Measurements from ENCODE around the gene CCL28. TPM values are rescaled to one million over a fixed set of nuclear protein-coding genes. Genes with fewer than 3 reads are reported as not detected.

CCL28 gene
- total and polyA plus RNA-seq, 2 of the 13 experiments (the other 11 are each of a cell fraction or from before 2014, with no cell fraction given), result 0.03 TPM; not detected in 1

DNA sequence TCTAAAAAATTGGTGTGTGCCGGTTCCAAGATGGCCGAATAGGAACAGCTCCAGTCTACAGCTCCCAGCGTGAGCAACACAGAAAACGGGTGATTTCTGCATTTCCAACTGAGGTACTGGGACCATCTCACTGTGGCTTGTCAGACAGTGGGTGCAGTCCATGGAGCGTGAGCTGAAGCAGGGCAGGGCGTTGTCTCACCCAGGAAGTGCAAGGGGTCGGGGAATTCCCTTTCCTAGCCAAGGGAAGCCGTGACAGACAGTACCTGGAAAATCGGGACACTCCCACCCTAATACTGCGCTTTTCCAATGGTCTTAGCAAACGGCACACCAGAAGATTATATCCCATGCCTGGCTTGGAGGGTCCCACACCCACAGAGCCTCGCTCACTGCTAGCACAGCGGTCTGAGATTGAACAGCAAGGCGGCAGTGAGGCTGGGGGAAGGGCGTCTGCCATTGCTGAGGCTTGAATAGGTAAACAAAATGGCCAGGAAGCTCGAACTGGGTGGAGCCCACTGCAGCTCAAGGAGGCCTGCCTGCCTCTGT lies 9.6 kb downstream of the CCL28 start (continued):
- TF ChIP-seq, protein P1, sequence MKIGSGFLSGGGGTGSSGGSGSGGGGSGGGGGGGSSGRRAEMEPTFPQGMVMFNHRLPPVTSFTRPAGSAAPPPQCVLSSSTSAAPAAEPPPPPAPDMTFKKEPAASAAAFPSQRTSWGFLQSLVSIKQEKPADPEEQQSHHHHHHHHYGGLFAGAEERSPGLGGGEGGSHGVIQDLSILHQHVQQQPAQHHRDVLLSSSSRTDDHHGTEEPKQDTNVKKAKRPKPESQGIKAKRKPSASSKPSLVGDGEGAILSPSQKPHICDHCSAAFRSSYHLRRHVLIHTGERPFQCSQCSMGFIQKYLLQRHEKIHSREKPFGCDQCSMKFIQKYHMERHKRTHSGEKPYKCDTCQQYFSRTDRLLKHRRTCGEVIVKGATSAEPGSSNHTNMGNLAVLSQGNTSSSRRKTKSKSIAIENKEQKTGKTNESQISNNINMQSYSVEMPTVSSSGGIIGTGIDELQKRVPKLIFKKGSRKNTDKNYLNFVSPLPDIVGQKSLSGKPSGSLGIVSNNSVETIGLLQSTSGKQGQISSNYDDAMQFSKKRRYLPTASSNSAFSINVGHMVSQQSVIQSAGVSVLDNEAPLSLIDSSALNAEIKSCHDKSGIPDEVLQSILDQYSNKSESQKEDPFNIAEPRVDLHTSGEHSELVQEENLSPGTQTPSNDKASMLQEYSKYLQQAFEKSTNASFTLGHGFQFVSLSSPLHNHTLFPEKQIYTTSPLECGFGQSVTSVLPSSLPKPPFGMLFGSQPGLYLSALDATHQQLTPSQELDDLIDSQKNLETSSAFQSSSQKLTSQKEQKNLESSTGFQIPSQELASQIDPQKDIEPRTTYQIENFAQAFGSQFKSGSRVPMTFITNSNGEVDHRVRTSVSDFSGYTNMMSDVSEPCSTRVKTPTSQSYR (CRISPR knock-in tag; IDR thresholded peaks at IDR 0.05; ENCODE audit: borderline replicate concordance), result peak; percentile 87
- TF ChIP-seq, protein P2, sequence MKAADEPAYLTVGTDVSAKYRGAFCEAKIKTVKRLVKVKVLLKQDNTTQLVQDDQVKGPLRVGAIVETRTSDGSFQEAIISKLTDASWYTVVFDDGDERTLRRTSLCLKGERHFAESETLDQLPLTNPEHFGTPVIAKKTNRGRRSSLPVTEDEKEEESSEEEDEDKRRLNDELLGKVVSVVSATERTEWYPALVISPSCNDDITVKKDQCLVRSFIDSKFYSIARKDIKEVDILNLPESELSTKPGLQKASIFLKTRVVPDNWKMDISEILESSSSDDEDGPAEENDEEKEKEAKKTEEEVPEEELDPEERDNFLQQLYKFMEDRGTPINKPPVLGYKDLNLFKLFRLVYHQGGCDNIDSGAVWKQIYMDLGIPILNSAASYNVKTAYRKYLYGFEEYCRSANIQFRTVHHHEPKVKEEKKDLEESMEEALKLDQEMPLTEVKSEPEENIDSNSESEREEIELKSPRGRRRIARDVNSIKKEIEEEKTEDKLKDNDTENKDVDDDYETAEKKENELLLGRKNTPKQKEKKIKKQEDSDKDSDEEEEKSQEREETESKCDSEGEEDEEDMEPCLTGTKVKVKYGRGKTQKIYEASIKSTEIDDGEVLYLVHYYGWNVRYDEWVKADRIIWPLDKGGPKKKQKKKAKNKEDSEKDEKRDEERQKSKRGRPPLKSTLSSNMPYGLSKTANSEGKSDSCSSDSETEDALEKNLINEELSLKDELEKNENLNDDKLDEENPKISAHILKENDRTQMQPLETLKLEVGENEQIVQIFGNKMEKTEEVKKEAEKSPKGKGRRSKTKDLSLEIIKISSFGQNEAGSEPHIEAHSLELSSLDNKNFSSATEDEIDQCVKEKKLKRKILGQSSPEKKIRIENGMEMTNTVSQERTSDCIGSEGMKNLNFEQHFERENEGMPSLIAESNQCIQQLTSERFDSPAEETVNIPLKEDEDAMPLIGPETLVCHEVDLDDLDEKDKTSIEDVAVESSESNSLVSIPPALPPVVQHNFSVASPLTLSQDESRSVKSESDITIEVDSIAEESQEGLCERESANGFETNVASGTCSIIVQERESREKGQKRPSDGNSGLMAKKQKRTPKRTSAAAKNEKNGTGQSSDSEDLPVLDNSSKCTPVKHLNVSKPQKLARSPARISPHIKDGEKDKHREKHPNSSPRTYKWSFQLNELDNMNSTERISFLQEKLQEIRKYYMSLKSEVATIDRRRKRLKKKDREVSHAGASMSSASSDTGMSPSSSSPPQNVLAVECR (CRISPR knock-in tag; IDR thresholded peaks at IDR 0.05; ENCODE audit: borderline replicate concordance), result peak; percentile 54; the same call in 1 of the 2 replicates
- TF ChIP-seq ZKSCAN5 (CRISPR knock-in tag; IDR thresholded peaks at IDR 0.05) (0 out of 2 replicates have a peak, but pooled peaks have one; percentile 25), ATF2 (CRISPR knock-in tag; IDR thresholded peaks at IDR 0.05) (0 out of 2 replicates have a peak, but pooled peaks have one; percentile 15), ZNF780A (CRISPR knock-in tag; IDR thresholded peaks at IDR 0.05) (0 out of 2 replicates have a peak, but pooled peaks have one; percentile 35), ZNF598 (CRISPR knock-in tag; IDR thresholded peaks at IDR 0.05; ENCODE audit: borderline replicate concordance) (0 out of 2 replicates have a peak, but pooled peaks have one; percentile 71), BCL3 (CRISPR knock-in tag; IDR thresholded peaks at IDR 0.05) (peak; percentile 94), PHF8 (CRISPR knock-in tag; IDR thresholded peaks at IDR 0.05) (peak; percentile 60), ZMYM3 (CRISPR knock-in tag; IDR thresholded peaks at IDR 0.05) (peak; percentile 63; the same call in 1 of the 2 replicates), KLF12 (CRISPR knock-in tag; IDR thresholded peaks at IDR 0.05; ENCODE audit: borderline replicate concordance) (peak; percentile 25; the same call in 1 of the 2 replicates), PHF20 (CRISPR knock-in tag; IDR thresholded peaks at IDR 0.05) (0 out of 2 replicates have a peak, but pooled peaks have one; percentile 34), PAXIP1 (CRISPR knock-in tag; conservative IDR thresholded peaks at IDR 0.05) (peak; percentile 54), ZNF556 (CRISPR knock-in tag; IDR thresholded peaks at IDR 0.05; ENCODE audit: borderline replicate concordance) (peak; percentile 55; the same call in 1 of the 2 replicates), FOXO1 (CRISPR knock-in tag; IDR thresholded peaks at IDR 0.05) (peak; percentile 32), KMT2B (CRISPR knock-in tag; IDR thresholded peaks at IDR 0.05) (0 out of 2 replicates have a peak, but pooled peaks have one; percentile 41)

Data from HepG2 (cell line).